ENCODE results near the gene SIL1.

SIL1 gene

GRCh38 chr5:139158791-139159190, 39.4 kb downstream of the SIL1 start:
- H3K4me3 ChIP-seq (ENCODE audit: low read depth, low read length): no peak overlapping the region
- no peak for TF ChIP-seq CTCF (IDR thresholded peaks at IDR 0.05; ENCODE audit: borderline replicate concordance, insufficient read depth, low read depth, low read length)

GRCh38 chr5:139157556-139157955, 40.6 kb downstream of the SIL1 start:
- no peak for TF ChIP-seq CTCF (IDR thresholded peaks at IDR 0.05; ENCODE audit: borderline replicate concordance, insufficient read depth, low read depth, low read length)

GRCh38 chr5:139156814-139157213, 41.4 kb downstream of the SIL1 start:
- H3K4me3 ChIP-seq (ENCODE audit: low read depth, low read length): no peak overlapping the region
- no peak for TF ChIP-seq CTCF (IDR thresholded peaks at IDR 0.05; ENCODE audit: borderline replicate concordance, insufficient read depth, low read depth, low read length)

More at GRCh38 chr5:139157556-139157955, 40.6 kb downstream of the SIL1 start:
- no peak overlapping the region for H3K4me3 ChIP-seq (ENCODE audit: low read depth, low read length)

- TF ChIP-seq CTCF (IDR thresholded peaks at IDR 0.05; ENCODE audit: borderline replicate concordance, insufficient read depth, low read depth, low read length): no peak
- no peak overlapping the region for H3K4me3 ChIP-seq (ENCODE audit: low read depth, low read length)
Measured at GRCh38 chr5:139155333-139155732, 42.8 kb downstream of the SIL1 start.

GRCh38 chr5:139151902-139152301, 46.3 kb downstream of the SIL1 start:
- H3K4me3 ChIP-seq (ENCODE audit: low read depth, low read length): no peak overlapping the region
- no peak for TF ChIP-seq CTCF (IDR thresholded peaks at IDR 0.05; ENCODE audit: borderline replicate concordance, insufficient read depth, low read depth, low read length)

- TF ChIP-seq CTCF (IDR thresholded peaks at IDR 0.05; ENCODE audit: borderline replicate concordance, insufficient read depth, low read depth, low read length): no peak
- H3K4me3 ChIP-seq (ENCODE audit: low read depth, low read length): no peak overlapping the region
Measured at GRCh38 chr5:139150367-139150999, 47.7 kb downstream of the SIL1 start.

GRCh38 chr5:139149477-139150199, 48.5 kb downstream of the SIL1 start:
- no peak for TF ChIP-seq CTCF (IDR thresholded peaks at IDR 0.05; ENCODE audit: borderline replicate concordance, insufficient read depth, low read depth, low read length)
- H3K4me3 ChIP-seq (ENCODE audit: low read depth, low read length): no peak overlapping the region
